Gastrocnemius medialis (tissue), 4 donors: Measurements from ENCODE around the gene ARHGEF10L.

Experiments
- POLR2A ChIP-seq, 2 donors: fragments of 450-650 bp; IDR thresholded peaks; one replicate each; pipeline ENCODE4 v1.6.1; 2017; ENCODE audit warnings: antibody characterized with exemption in 2 of 2, mild to moderate bottlenecking in 2 of 2, moderate library complexity in 2 of 2
- TF ChIP-seq, protein P1 (sequence below), 5 experiments: fragments of 450-650 bp in 3 of 5; fragments of 200-600 bp in 2 of 5; sonication (generic) in 2 of 5; IDR thresholded peaks in 4 of 5; conservative IDR thresholded peaks in 1 of 5; 1 replicate in 4 of 5; 2 replicates in 1 of 5; pipeline ENCODE4 v1.5.1; 2016 to 2019; ENCODE audit warnings: antibody characterized with exemption in 5 of 5, mild to moderate bottlenecking in 3 of 5, moderate library complexity in 3 of 5

DNA sequence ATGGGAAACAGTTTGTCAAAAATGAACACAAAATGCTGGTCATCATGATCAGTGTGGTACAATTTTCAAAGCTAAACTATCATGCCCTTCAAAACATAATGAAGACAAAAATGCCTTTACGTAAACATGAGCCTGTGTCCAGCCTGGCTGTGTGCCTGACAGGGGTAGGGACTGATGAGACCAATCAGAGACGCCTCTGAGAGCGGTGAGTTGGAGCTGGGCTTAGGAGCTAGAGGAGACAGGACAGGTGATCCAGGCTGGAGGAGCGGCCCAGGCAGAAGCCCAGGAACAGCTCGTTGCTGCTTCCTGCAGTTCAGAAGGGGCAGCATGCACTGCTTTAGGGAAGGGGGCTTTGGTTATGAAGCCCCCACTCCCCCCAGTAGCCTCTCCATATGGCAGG, 70.0 kb downstream of the ARHGEF10L start:
- TF ChIP-seq, protein P1, sequence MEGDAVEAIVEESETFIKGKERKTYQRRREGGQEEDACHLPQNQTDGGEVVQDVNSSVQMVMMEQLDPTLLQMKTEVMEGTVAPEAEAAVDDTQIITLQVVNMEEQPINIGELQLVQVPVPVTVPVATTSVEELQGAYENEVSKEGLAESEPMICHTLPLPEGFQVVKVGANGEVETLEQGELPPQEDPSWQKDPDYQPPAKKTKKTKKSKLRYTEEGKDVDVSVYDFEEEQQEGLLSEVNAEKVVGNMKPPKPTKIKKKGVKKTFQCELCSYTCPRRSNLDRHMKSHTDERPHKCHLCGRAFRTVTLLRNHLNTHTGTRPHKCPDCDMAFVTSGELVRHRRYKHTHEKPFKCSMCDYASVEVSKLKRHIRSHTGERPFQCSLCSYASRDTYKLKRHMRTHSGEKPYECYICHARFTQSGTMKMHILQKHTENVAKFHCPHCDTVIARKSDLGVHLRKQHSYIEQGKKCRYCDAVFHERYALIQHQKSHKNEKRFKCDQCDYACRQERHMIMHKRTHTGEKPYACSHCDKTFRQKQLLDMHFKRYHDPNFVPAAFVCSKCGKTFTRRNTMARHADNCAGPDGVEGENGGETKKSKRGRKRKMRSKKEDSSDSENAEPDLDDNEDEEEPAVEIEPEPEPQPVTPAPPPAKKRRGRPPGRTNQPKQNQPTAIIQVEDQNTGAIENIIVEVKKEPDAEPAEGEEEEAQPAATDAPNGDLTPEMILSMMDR (IDR thresholded peaks at IDR 0.05 in 4 of 5, conservative IDR thresholded peaks at IDR 0.05 in 1 of 5), result no peak
- TF ChIP-seq POLR2A (IDR thresholded peaks at IDR 0.05), result no peak
